Measurements from ENCODE around the gene IVD.

IVD gene

DNA sequence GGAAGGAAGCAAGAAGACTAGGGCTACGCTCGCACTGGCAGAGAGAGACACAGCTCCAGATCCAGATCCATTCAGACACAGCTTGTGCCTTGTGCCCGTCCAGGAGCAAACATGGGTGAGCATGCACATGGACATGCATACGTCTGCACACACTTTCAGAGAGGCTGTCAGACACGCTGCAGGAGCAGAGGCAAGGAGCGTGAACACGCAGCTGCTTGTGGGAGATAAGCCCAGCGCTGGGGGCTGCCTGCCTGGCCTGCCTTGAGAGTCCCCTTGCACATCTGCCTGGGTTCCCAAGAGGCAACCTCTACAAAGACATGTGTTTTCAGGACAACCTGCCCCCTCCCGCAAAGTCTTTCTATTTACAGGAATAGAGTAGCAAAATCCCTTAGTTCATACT lies 21.6 kb downstream of the IVD start:
- TF ChIP-seq, protein P1, sequence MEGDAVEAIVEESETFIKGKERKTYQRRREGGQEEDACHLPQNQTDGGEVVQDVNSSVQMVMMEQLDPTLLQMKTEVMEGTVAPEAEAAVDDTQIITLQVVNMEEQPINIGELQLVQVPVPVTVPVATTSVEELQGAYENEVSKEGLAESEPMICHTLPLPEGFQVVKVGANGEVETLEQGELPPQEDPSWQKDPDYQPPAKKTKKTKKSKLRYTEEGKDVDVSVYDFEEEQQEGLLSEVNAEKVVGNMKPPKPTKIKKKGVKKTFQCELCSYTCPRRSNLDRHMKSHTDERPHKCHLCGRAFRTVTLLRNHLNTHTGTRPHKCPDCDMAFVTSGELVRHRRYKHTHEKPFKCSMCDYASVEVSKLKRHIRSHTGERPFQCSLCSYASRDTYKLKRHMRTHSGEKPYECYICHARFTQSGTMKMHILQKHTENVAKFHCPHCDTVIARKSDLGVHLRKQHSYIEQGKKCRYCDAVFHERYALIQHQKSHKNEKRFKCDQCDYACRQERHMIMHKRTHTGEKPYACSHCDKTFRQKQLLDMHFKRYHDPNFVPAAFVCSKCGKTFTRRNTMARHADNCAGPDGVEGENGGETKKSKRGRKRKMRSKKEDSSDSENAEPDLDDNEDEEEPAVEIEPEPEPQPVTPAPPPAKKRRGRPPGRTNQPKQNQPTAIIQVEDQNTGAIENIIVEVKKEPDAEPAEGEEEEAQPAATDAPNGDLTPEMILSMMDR (conservative IDR thresholded peaks at IDR 0.05; ENCODE audit: low read depth), result no peak
- H3K27ac ChIP-seq, result no peak overlapping the region
- no peak for DNase-seq (ENCODE audit: low spot score)
- POLR2A ChIA-PET (ENCODE audit: low non-redundant PET), result no interaction called here
- CTCF ChIA-PET, result no interaction called here

DNA sequence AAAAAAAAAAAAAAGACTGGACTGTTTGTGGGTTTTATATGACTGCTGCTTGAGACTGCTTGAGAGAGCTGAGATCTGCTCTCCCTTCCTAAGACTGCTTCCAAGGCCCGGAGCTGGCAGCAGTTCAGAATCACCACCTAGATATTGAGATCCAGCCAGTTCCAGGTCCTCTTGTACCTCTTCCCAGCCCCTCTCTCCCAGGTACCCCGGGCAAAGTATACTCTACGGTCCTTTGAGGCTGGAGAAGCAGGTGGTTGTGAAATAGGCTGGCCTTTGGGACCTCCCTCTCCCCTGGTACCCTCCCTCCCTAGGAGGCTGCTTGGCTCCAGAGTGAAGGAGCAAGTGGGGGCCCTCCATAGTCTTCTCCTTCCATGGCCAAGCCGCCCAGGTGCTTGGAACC lies 22.6 kb downstream of the IVD start:
- CTCF ChIA-PET, result interaction anchor here (0.6 kb wide), 1 partner anchor 86 kb away, joined by 4 read pairs; no protein-coding TSS in a partner anchor
- no peak overlapping the region for H3K27ac ChIP-seq
- POLR2A ChIA-PET (ENCODE audit: low non-redundant PET), result interaction anchor here (0.7 kb wide), 1 partner anchor 42 kb away, joined by 6 read pairs; no protein-coding TSS in a partner anchor
- TF ChIP-seq, protein P1 (conservative IDR thresholded peaks at IDR 0.05; ENCODE audit: low read depth), result no peak
- no peak for DNase-seq (ENCODE audit: low spot score)

DNA sequence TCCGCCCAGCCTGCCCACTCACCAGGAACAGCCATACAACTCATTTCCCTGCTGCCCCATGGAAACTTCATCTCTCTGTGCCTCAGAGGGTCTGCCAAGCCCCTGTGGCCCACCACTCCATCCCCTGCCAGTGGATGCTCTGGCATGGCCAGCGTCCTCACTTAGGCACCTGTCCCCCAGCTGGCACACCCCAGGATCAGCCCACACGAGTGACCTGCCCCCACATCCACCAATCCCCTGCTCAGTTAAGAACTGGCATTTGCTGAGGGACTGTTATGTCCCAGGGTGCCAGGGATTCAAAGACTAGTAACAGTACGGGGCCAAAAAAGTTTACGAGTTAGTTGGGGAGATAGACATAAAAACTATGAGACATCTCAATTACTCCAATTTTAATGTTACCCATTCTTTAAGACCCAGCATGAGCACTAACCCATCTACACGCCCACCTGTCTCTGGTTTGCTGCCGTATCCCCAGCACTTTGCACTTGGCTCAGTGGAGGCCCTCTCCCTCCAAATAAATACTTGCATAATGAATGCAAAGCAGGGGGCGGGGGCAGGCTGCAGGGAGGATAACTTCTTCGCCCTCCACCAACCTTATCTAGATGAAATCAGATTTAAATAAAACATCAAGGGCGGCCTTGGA lies 23.6 kb downstream of the IVD start:
- TF ChIP-seq, protein P1 (conservative IDR thresholded peaks at IDR 0.05; ENCODE audit: low read depth), result no peak
- POLR2A ChIA-PET (ENCODE audit: low non-redundant PET), result no interaction called here
- no peak overlapping the region for H3K27ac ChIP-seq
- CTCF ChIA-PET, result interaction anchor here (0.9 kb wide), 1 partner anchor 22 kb away, joined by 3 read pairs; no protein-coding TSS in a partner anchor
- no peak for DNase-seq (ENCODE audit: low spot score)

DNA sequence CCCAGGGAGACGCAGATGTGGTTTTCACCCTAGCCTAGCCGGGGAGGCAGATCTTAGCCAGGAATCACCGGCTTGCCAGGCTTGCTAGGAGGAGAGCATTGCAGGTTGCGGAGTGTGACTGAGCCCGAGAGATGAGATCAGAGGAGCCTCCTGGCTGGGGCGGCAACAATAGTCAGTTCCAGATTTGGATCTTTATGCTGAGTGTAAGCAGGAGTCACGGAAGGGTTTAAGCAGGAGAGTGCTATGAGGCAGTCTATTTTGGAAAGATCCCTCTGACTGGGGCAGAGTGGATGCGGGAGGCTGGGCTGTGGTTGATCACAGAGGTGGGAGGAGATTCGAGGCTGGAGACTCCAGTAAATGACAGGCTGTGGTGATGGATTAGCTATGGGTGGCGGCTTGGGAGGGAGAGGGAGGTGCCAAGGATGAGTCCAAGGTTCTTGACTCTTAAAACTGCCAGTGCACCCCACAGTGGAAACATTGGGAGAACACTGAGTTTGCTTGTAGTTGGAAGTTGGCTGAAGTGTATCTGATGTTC lies 24.7 kb downstream of the IVD start:
- ChIA-PET POLR2A (ENCODE audit: low non-redundant PET) (no interaction called here), CTCF (interaction anchor here (0.5 kb wide), 1 partner anchor 41 kb away, joined by 3 read pairs; no protein-coding TSS in a partner anchor)
- no peak overlapping the region for H3K27ac ChIP-seq
- no peak for DNase-seq (ENCODE audit: low spot score)
- TF ChIP-seq, protein P1 (conservative IDR thresholded peaks at IDR 0.05; ENCODE audit: low read depth), result no peak

DNA sequence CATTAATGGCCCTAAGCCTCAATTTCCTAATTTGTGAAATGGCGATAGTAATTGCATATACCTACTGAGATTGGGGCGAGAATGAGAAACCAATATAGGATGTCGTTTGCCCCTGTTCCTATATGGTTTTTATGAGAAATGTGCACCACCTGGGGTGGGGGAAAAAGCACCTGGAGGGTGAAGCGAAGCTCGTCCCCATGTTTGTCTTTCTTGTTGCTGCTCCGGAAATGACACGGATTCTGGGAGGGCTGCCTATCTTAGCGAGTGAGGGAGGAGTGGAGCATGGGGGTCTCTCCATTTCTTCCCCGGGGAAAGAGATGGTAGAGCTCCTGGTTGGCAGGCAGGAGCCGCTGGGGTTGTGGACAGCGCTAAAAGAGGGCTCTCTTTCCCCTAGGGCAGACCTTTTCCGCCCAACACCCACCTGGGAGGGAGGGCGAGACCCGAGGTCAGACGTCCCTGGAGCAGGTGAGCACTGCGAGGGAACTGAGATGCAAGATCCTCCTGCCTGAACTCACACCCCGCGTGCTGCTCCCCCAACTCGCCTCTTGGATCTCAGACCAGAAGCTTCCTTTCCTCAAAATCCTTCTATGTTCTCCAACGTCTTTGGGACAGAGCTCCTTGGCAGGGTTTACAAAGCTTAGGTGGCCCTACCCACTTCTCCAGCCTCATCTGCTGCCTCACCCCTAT lies 29.6 kb downstream of the IVD start:
- TF ChIP-seq, protein P1 (conservative IDR thresholded peaks at IDR 0.05; ENCODE audit: low read depth), result no peak
- no peak overlapping the region for H3K27ac ChIP-seq
- ChIA-PET CTCF (interaction anchor here (0.6 kb wide), 1 partner anchor 13 kb away, joined by 4 read pairs; no protein-coding TSS in a partner anchor), POLR2A (ENCODE audit: low non-redundant PET) (no interaction called here)
- no peak for DNase-seq (ENCODE audit: low spot score)

DNA sequence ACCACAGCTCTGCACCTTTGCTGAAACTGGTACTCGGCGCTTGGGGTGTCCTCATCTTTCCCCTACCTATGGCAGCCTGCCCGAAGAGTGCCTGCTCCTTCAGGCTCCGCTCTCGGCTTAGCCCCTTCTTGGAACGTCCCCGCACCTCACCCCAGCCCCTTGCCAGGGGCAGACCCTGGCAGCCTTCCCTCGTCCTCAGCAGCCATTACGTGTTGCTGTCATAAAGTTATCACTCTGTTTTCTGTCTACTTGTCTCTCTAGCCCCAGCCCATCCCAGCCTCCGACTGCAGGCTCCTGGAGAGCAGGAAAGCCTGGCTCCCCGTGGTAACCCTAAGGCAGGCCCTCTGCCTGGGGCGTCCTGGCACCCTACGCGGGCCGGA lies 30.1 kb downstream of the IVD start:
- POLR2A ChIA-PET (ENCODE audit: low non-redundant PET), result no interaction called here
- CTCF ChIA-PET, result interaction anchor here (0.6 to 0.7 kb wide), 2 partner anchors 14 to 221 kb away, joined by 4 read pairs; no protein-coding TSS in a partner anchor
- no peak for DNase-seq (ENCODE audit: low spot score)
- H3K27ac ChIP-seq, result no peak overlapping the region
- TF ChIP-seq, protein P1 (conservative IDR thresholded peaks at IDR 0.05; ENCODE audit: low read depth), result no peak
